ENCODE results near the gene GGT7.

GRCh38 chr20:34915749-34916455, 43.2 kb upstream of the GGT7 start:
- no peak for TF ChIP-seq CTCF (IDR thresholded peaks at IDR 0.05; ENCODE audit: low read depth, low read length)
- TF ChIP-seq POLR2A (IDR thresholded peaks at IDR 0.05; ENCODE audit: extremely low read depth, insufficient read length), result no peak
- no peak for TF ChIP-seq MAX (IDR thresholded peaks at IDR 0.05; ENCODE audit: low read depth, low read length)

Measured in NB4 (cell line).